Activated gamma-delta T cell treated with anti-CD3 and anti-CD28 coated beads, Interleukin-2, amount 50 U/mL, for 16 hours (primary cell): ENCODE measurements around the gene MON2.
"Not testable (repeated sequence)": the region's sequence is repeated elsewhere in the genome, so short reads cannot be mapped to it uniquely, and the experiment has no call there.

Source experiments
- DNase-seq: peaks from one replicate; pipeline ENCODE4 v3.0.0-alpha.2; 2020; ENCODE audit warnings: low read depth

The MON2 gene, protein sequence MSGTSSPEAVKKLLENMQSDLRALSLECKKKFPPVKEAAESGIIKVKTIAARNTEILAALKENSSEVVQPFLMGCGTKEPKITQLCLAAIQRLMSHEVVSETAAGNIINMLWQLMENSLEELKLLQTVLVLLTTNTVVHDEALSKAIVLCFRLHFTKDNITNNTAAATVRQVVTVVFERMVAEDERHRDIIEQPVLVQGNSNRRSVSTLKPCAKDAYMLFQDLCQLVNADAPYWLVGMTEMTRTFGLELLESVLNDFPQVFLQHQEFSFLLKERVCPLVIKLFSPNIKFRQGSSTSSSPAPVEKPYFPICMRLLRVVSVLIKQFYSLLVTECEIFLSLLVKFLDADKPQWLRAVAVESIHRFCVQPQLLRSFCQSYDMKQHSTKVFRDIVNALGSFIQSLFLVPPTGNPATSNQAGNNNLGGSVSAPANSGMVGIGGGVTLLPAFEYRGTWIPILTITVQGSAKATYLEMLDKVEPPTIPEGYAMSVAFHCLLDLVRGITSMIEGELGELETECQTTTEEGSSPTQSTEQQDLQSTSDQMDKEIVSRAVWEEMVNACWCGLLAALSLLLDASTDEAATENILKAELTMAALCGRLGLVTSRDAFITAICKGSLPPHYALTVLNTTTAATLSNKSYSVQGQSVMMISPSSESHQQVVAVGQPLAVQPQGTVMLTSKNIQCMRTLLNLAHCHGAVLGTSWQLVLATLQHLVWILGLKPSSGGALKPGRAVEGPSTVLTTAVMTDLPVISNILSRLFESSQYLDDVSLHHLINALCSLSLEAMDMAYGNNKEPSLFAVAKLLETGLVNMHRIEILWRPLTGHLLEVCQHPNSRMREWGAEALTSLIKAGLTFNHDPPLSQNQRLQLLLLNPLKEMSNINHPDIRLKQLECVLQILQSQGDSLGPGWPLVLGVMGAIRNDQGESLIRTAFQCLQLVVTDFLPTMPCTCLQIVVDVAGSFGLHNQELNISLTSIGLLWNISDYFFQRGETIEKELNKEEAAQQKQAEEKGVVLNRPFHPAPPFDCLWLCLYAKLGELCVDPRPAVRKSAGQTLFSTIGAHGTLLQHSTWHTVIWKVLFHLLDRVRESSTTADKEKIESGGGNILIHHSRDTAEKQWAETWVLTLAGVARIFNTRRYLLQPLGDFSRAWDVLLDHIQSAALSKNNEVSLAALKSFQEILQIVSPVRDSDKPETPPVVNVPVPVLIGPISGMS (N-terminal part only)

DNA sequence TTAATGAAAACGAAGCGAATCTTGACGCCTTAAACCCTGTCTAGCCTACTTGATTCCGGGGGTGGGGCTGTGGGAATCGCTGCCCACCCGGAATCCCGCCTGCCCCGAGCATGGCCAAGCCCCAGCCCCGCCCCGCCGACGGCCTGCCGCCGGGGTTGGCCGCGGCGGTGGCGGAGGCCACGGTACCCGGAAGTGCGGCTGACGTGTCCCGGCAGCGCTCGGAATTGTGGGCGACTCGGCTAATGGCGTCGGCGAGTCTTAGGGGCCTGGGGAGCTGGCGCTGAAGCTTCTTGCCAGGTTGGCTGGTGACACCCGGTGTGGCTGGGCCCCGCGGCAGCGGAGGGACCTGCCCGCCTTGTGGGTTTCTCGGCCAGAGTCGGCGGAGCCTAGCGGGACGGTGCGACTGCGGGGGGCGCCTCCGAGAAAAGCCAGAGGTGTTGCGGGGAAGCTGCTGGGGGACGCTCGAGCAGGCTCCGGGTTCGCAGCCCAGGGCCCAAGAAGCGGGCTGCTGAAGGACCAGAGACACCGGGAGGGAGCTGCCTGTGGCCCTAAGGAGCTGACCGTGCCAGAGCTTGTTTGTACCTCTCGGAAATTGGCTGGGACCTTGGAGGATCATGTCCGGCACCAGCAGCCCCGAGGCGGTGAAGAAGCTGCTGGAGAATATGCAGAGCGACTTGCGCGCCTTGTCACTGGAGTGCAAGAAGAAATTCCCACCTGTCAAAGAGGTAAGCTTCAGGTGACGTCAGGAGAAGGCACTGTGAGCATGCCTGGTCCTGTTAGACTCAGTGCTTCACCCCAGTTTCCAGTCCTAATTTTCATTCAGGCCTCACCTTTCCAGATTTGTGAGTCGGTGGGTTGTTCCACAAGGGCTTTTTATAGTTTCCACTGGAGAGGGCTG, at the start of gene MON2:
MON2 (plus strand) TSS at position 233 of the 898 bp plus-strand sequence; CDS start at position 615, 382 bp downstream.
- peak; percentile 82 for DNase-seq

DNA sequence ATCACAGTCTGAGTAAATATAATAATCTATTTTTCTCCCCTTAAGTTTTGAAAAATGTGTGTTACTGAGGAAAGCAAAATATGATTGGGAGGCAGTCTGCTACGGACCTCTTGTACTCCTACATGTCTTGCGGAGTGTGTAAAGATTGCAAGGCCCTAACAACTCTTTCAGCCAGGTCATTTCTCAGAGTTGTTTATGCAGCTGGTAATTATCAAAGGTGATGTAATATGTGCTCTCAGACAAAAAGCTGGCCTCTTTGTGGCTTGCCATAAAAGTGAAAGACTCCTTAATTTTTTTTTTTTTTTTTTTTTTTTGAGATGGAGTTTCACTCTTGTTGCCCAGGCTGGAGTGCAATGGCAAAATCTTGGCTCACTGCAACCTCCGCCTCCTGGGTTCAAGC, 40.5 kb upstream of the MON2 start:
- DNase-seq: no peak

DNA sequence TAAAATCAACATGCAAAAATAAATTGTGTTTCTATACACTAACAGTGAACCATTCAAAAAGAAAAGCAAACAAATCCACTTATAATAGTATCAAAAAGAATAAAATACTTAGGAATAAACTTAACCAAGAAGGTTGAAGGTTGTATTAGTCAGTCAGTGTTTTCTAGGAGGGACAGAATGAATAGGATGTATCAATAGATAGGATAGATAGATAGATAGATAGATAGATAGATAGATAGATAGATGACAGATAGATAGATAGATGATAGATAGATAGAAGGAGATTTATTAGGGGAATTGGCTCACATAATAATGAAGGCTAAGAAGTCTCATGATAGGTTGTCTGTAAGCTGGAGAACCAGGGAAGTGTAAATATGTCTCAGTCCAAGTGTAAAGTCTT, 37.2 kb upstream of the MON2 start:
- no peak for DNase-seq

DNA sequence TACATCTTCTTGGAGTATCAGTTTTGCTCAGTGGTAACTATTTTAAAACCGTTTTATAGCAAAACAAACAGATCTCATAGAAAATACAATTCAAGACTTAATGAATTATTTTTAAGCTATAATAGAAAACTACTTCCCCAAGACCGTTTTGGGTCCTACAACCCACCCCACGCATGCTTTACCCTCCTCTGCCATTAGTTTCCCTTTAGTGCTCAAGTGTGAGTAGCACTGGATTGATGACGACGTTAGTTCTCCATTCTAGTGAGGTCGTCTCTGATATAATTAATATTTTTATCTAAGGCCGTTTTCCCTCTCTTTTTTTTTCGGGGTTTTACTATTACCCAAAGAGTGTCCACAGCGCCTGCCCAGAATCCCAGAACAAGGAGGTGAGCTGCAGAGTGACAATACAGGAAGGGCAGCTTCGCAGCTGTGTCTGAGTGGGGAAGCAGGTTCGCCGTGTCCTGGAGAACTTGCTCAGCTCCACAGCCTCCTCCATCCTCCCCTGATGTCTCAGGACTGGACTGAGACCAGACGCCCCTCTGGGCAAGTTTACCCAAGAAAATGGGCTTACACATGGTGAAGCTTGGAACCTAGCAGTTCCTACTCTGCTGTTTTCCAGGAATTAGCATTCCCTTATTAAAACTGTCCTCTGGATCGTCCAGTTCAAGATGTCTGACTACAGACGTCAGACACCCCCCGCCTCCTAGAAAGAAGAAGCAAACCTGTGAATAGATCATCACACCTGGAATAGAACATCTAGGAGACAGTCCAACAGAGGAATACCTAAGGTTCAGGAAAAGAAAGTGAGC, 31.9 kb upstream of the MON2 start:
- no peak for DNase-seq

DNA sequence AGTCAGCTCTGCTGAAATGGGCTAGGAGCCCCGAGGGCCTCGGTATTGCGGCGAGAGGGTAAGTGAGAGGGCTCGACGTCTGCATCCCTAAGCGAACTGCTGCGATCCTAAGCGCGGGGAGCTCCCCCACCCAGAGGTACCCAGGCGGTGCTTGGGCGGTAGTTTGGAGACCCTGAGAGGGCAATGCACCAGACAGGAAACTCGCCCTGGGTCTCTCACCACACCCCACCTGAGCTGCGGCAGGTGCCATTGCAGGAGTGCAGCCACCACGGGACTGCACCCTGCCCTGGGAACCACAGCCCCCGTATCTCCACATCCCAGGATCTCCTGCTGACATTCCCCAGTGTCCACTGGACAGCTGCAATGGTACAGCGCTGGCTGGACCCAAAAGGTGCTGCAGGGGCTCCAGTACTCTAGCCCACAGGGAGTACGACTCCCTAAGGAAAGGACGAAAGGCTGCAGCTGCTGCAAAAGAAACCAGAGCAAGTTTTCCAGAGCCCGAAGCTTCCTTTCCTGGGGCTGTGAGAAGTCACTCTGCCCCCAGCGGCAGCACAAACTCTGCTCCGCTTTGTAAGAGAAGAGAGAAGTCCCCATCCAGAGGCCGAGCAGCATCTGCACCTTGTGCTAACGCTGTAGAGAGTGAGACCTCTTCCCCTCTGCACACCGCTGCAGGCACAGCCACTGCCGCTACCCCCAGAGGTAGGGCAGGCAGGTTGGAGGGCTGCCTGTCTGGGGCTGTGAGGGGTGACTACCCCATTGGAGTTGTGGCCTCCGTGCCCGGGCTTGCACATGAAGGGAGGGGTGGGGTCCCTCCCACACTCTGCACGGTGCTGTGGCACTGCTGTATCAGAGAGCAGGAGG, 31.1 kb upstream of the MON2 start:
- DNase-seq: no peak

DNA sequence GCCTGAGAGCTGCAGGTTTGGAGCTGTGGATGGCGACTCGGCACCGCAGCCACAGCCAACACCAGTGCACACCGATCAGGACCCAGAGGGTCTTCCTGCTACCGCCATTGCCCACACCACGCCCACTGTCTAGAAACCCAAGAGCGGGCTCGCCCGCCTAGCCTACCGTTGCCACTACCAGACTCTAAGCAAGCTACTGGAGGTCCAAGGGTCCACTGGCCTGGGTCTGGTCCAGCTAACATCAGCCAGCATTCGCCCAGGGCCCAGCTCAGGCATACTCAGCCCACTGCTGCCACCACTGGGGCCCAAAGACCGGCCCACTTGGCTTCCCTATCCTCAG, 30.5 kb upstream of the MON2 start:
- no peak for DNase-seq

DNA sequence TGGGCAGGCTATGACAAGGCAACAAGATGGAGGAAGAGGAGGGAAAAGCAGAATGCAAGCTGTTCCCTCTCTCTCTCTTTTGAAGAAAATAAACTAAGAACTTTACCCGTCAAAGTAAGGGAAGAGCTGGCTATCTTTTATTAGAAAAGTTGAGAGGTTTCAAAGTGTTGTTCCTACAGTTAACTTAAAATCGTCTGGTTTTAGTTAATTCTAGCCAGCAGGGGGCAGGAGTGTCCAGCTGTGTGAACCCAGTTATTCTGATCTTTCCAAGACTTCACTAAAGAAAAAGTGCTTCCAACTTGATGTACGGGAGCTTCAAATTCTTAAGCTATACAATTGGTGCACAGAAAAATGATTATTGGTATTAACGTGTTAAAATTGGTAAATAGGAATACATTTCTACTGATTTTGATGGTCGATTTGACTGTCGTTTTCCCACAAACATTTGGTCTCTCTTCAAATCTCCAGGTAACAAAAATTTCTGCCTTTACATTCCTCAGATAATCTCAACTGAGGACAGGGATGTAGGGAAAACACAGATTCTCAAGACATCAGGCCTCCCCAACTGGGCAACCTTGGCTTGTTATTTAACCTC, 28.4 kb upstream of the MON2 start:
- DNase-seq: peak; percentile 38

DNA sequence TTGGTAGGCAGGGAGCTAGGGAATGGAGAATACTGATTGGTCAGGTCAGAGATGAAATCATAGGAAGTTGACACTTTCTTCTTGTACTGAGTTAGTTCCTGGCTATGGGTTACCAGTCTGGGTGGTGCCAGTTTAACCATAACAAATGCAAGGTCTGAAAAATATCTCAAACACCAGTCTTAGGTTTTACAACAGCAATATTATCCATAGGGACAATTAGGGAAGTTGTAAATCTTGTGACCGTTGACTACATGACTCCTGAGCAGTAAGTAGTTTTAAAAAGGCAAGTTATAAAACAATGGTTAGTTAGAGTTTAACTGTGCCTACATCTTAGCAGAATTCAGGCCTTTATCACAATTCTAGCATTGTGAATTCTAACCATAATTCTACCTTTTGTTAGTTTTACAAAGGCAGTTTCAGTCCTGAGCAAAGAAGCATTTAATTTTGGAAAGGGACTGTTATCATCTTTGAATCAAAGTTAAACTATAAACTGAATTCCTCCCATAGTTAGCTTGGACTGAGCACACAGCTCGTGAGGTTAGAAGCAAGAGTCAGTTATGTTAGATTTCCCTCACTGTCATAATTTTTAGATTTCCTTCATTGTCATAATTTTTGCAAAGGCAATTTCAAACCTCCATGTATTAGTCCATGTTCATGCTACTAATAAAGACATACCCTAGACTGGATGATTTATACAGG, 19.7 kb upstream of the MON2 start:
- DNase-seq: no peak

DNA sequence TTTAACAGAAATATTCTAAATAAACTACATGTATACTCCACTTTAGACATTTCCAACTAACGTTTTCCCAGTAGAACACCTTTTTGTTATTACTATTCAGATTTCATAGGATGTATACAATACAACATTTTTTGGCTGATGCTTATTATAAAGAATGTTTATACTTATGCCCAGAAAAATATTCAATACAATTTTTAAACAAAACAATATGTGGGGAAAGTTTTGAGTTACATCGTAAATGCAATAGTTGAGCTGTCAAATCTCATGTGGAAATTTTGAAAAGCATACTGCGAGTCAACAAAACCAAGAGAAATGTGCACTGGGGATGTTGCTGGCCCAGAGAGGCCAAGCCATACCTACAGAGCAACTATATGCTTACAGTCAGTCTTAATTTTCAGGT, 18.2 kb upstream of the MON2 start:
- no peak for DNase-seq

DNA sequence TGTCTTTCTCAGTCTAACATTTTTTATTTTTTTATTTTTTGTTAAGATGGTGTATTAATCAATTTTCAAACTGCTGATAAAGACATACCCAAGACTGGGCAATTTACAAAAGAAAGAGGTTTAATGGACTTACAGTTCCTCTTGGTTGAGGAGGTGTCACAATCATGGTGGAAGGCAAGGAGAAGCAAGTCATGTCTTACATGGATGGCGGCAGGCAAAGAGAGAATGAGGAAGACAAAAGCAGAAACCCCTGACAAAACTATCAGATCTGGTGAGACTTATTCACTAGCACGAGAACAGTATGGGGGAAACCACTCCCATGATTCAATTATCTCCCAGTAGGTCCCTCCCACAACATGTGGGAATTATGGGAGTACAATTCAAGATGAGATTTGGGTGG, 11.2 kb upstream of the MON2 start:
- not testable (repeated sequence) for DNase-seq

DNA sequence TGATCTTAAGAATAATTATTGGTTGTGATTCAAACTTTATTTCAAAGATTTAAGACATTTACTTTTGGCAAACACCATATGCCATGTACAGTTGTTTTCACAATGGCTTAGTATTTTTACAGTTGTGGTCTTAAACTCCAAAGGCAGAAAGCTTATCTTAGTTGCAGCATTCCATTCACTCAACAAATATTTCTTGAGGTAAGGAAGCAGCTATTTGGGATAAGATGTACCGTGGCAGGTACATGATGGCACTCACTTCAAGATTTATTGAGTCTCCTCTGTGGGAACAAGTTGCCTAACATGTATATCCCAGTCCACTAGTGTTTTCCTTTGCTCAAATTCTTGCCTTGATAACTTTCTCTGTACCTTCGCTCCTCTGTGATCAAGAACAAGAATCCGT, 8.0 kb upstream of the MON2 start:
- no peak for DNase-seq

DNA sequence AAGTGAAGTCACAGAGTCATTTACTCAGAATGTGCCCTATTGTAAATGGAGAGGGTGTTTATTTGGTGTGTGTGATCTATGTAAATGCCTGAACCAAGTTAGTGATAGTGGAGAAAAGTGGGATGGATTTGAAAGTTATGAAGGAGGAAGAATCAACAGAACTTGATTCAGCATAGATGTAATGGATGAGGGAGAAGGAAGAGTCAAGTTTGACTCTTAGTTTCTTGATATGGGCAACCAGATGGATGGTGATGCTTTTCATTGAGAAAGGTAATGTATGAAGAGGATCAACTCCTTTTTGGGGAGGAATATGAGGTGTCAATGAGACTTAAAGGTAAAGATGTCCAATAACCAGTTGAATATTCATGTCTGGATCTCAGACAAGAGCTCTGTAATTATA, 6.7 kb upstream of the MON2 start:
- no peak for DNase-seq

DNA sequence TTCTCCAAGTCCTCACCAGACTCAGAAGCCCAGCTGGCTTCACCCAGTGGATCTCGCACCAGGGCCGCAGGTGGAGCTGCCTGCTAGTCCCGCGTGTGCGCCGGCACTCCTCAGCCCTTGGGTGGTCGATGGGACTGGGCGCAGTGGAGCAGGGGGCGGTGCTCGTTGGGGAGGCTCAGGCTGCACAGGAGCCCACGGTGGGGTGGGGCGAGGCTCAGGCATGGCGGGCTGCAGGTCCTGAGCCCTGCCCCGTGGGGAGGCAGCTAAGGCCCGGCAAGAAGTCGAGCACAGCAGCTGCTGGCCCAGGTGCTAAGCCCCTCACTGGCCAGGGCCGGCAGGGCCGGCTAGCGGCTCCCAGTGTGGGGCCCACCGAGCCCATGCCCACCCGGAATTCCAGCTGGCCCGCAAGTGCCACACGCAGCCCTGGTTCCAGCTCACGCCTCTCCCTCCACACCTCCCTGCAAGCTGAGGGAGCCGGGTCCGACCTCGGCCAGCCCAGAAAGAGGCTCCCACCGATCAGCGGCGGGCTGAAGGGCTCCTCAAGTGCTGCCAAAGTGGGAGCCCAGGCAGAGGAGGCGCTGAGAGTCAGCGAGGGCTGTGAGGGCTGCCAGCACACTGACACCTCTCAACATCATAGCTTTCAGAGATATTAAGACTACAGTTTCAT, 5.3 kb upstream of the MON2 start:
- DNase-seq: not testable (repeated sequence)

DNA sequence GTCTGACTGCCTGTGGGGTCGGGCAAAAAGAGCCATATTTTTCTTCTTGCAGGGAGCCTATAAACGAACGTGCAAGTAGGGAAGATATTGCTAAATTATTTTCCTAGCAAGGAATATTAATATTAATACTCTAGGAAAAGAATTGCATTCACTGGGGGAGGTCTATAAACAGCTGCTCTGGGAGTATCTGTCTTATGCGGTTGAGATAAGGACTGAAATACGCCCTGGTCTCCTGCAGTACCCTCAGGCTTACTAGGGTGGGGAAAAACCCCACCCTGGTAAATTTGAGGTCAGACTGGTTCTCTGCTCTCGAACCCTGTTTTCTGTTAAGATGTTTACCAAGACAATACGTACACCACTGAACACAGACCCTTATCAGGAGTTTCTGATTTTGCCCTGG, 3.4 kb upstream of the MON2 start:
- not testable (repeated sequence) for DNase-seq

DNA sequence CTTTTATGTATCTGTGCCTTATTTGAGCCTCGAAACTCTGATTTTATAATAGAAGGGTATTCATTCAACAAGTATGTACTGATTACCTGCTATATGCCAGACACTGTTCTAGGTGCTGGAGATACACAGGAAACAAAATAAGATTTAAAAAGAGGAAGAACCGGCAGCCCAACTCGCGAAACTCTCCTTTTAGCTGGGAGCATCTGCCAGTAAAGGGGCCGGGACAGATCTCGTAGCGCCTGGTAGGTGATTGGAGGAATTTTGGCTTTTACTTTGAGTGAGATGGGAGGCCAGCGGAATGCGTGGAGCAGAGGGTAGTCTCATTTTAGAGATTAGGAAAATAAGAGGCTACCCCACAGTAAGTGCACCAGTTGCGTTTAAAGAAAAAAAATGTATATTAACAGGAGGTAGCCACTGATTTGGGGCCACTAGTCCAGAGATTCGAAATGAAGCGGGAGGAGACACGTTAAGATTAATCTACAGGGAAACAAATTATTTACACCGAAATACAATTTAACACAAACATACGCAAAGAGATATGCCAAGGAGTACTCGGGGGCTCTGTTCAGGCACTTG, 520 bp upstream of the MON2 start:
- no peak for DNase-seq

DNA sequence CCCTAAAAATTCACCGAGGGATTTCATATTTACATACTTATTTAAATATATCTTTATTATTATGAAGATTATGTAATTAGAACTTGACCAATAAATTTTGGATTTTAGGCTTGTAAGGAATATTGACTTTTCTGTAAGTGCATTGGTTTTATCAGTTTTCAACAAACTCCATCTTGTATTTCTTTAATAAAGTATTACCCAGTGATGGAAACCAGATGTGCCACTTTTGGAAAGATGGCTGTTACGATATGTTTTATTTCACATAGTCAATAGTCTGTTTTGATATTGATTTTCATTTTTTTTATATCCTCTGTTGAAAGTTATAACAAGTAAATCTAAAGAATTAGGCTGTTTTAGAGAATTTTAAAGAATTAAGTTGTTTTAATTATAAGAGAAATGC, 1.8 kb downstream of the MON2 start:
- DNase-seq: no peak

DNA sequence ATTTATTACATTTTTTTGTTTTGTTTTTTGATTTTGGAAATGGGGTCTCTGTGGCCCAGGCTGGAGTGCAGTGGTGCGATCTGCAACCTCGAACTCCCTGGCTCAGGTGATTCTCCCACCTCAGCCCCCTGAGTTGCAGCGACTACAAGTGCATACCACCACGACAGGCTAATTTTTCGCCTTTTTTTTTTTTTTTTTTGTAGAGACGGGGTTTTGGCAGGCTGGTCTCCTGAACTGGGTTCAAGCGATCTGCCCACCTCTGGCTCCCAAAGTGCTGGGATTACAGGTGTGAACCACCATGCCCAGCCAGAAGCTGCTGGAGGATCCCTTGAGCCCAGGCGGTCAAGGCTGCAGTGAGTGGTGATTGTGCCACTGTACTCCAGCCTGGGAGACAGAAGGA, 2.3 kb downstream of the MON2 start:
- DNase-seq: no peak

DNA sequence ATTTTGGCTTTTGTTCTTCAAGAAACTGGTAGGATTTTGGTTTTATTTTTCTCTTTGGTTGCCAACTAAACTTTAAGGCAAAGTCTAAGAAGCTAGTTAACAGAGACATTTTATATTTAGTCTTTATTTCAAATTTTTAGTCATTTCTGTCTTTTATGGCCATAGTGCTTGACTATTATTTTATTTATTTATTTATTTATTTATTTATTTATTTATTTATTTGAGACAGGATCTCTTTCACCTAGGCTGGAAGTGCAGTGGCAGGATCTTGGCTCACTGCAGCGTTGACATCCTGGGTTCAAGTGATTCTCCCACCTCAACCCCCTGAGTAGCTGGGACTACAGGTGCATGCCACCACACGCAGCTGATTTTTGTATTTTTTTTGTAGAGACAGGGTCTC, 3.1 kb downstream of the MON2 start:
- DNase-seq: no peak
